A673 (cell line): ENCODE results near the gene CDKAL1. TPM values are rescaled to one million over a fixed set of nuclear protein-coding genes. Genes with fewer than 3 reads are reported as not detected.

Experiments used
- BruUV-seq: library from RNA; stranded (reverse); fragments of 400-500 nt; replicated peaks from 2 replicates; lab custom pipeline; 2021; lab: Mats Ljungman, UMichigan
- CTCF ChIA-PET: fragments of 300-600 bp; sonication (Branson Sonifier 250); formaldehyde crosslinking; loops from one replicate; lab custom pipeline; 2022; ENCODE audit warnings: antibody characterized with exemption; lab: Charles Lee
- POLR2A ChIA-PET: fragments of 300-600 bp; sonication (Branson Sonifier 250); formaldehyde crosslinking; loops from one replicate; lab custom pipeline; 2022; ENCODE audit warnings: antibody characterized with exemption; ENCODE audit not compliant: low non-redundant PET; lab: Charles Lee
- DNase-seq: peaks from one replicate; pipeline ENCODE4 v3.0.0-alpha.2; 2015; ENCODE audit warnings: low spot score
- H3K27ac ChIP-seq: fragments of 200-600 bp; sonication (generic); 2 replicates; pipeline ENCODE4 v1.5.1; 2016; ENCODE audit warnings: mixed run types, low read depth, mild to moderate bottlenecking, mixed read lengths, antibody characterized with exemption, low read length; ENCODE audit not compliant: poor library complexity, severe bottlenecking
- H3K27me3 ChIP-seq: fragments of 200-600 bp; sonication (generic); replicated peaks from 2 replicates; pipeline ENCODE4 v1.6.1; 2017; ENCODE audit warnings: mixed run types, low read depth, mild to moderate bottlenecking, mixed read lengths, antibody characterized with exemption, low read length; ENCODE audit not compliant: insufficient read depth, poor library complexity
- H3K36me3 ChIP-seq: fragments of 200-600 bp; sonication (generic); 2 replicates; pipeline ENCODE4 v1.6.1; 2016; ENCODE audit warnings: mixed run types, mild to moderate bottlenecking, mixed read lengths, antibody characterized with exemption, low read length; ENCODE audit not compliant: insufficient read depth, poor library complexity, severe bottlenecking
- H3K4me1 ChIP-seq: fragments of 200-600 bp; sonication (generic); 2 replicates; pipeline ENCODE4 v1.6.1; 2017; ENCODE audit warnings: mixed run types, mild to moderate bottlenecking, mixed read lengths, antibody characterized with exemption, low read length; ENCODE audit not compliant: insufficient read depth, poor library complexity, severe bottlenecking
- H3K4me3 ChIP-seq: fragments of 200-600 bp; sonication (generic); 2 replicates; pipeline ENCODE4 v1.5.1; 2016; ENCODE audit warnings: low read depth, mixed run types, mild to moderate bottlenecking, mixed read lengths, low read length; ENCODE audit not compliant: poor library complexity, severe bottlenecking
- H3K9me3 ChIP-seq: fragments of 200-600 bp; sonication (generic); 2 replicates; pipeline ENCODE4 v1.6.1; 2016; ENCODE audit warnings: mixed run types, low read depth, mild to moderate bottlenecking, mixed read lengths, antibody characterized with exemption, low read length; ENCODE audit not compliant: poor library complexity, severe bottlenecking
- EZH2 ChIP-seq: fragments of 200-600 bp; sonication (generic); IDR thresholded peaks from 2 replicates; pipeline ENCODE4 v1.6.1; 2017; ENCODE audit warnings: borderline replicate concordance, low read depth, mild to moderate bottlenecking, mixed read lengths, antibody characterized with exemption, low read length; ENCODE audit not compliant: poor library complexity, severe bottlenecking
- intact Hi-C: fragments of 100-400 bp; cut with micrococcal nuclease; formaldehyde crosslinking; loops from one replicate; pipeline ENCODE4 v1.10.0; 2022; ENCODE audit not compliant: unreplicated experiment
- total RNA-seq: library from RNA; stranded (reverse); gene quantifications from 2 replicates; pipeline ENCODE4 v1.2.3, GENCODE V29; 2021
- TF ChIP-seq, protein P1 (sequence below): fragments of 300-800, 200-600 bp; sonication (generic); conservative IDR thresholded peaks from 2 replicates; pipeline ENCODE4 v1.5.1; 2017; ENCODE audit warnings: low read depth, mild to moderate bottlenecking, antibody characterized with exemption, low read length, moderate library complexity, mixed read lengths

CDKAL1 gene
- total RNA-seq, 1 experiment from 2014 or later: 35.5 TPM

DNA sequence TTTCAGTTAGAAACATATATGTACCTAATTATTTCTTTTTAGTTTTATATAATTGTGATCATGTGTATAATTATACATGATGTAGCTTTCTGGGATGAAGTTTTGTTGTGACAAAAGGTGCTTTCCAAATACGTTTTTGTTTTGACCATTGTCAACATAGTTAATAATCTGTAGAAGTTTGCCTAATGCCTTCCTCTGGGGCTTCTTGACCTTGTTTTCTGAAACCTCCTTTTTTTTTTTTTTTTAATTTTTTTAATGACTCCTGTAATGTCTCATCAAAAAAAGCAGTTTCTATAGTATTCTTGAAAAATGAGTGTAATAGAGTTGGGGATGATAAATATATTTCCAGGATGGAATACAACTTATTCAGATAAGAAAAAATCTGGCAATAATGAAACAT is 624.6 kb downstream of the CDKAL1 start:
- intact Hi-C loops: no loop called here
- Histone ChIP-seq H3K9me3 (no peaks in the 10 kb centered on the region), H3K4me1 (peaks cover 7% of the 10 kb centered on the region), H3K36me3 (no peaks in the 10 kb centered on the region), H3K4me3 (no peak overlapping the region), H3K27ac (no peak overlapping the region), H3K27me3 (no peaks in the 10 kb centered on the region)
- ChIA-PET POLR2A (no interaction called here), CTCF (no interaction called here)
- BruUV-seq: no TSS peak
- TF ChIP-seq, protein P1, sequence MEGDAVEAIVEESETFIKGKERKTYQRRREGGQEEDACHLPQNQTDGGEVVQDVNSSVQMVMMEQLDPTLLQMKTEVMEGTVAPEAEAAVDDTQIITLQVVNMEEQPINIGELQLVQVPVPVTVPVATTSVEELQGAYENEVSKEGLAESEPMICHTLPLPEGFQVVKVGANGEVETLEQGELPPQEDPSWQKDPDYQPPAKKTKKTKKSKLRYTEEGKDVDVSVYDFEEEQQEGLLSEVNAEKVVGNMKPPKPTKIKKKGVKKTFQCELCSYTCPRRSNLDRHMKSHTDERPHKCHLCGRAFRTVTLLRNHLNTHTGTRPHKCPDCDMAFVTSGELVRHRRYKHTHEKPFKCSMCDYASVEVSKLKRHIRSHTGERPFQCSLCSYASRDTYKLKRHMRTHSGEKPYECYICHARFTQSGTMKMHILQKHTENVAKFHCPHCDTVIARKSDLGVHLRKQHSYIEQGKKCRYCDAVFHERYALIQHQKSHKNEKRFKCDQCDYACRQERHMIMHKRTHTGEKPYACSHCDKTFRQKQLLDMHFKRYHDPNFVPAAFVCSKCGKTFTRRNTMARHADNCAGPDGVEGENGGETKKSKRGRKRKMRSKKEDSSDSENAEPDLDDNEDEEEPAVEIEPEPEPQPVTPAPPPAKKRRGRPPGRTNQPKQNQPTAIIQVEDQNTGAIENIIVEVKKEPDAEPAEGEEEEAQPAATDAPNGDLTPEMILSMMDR: no peak
- no peak for TF ChIP-seq EZH2
- DNase-seq: no peak

DNA sequence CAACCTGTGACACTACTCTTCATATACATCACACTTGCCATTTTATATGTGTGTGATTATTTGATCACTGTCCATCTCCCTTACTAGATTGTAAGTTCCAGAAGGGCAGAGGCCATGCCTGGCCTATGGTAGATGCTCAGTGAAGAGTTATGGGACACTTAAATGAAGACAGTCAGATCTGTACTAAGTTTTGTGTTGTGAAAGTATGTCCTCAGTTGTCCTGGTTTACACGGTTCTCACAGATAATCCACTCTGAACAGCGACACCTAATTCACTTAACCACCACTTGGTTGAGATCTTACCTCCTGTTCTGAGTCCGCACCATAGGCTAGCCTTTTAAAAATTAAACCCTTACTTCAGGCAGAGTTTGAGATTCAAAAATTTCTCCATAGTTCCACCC is 625.2 kb downstream of the CDKAL1 start:
- intact Hi-C loops: no loop called here

DNA sequence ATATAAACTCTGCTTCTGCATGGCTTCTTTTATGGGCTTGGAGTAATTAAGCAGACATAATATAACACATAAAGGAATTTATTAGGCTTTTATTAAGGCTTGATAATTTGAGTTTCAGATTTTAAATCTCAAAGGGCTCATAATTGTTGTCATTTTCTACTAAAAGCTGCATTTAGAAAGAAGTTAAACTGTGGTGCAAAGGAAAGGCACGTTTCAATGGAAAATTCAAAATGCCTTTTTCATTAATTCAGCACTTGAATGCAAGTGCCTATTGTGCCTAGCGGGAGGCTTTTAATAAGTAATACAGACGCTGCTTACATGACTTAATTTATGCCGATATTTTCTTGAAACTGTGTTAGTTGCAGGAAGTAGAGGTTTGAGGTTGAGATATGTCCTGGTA is 627.5 kb downstream of the CDKAL1 start:
- Histone ChIP-seq H3K9me3 (no peaks in the 10 kb centered on the region), H3K27me3 (no peaks in the 10 kb centered on the region), H3K36me3 (no peaks in the 10 kb centered on the region), H3K4me1 (peaks cover 7% of the 10 kb centered on the region), H3K27ac (no peak overlapping the region), H3K4me3 (no peak overlapping the region)
- ChIA-PET POLR2A (no interaction called here), CTCF (no interaction called here)
- peak; percentile 36 for DNase-seq
- BruUV-seq: no TSS peak
- intact Hi-C loops: no loop called here
- no peak for TF ChIP-seq EZH2
- TF ChIP-seq, protein P1: no peak

More for the DNA sequence above, 625.2 kb downstream of the CDKAL1 start:
- POLR2A ChIA-PET: no interaction called here
- H3K27ac ChIP-seq: no peak overlapping the region
- no peak for DNase-seq
- no peak overlapping the region for H3K4me3 ChIP-seq
- H3K36me3 ChIP-seq: no peaks in the 10 kb centered on the region
- peaks cover 7% of the 10 kb centered on the region for H3K4me1 ChIP-seq
- no peak for TF ChIP-seq EZH2
- TF ChIP-seq, protein P1: no peak
- CTCF ChIA-PET: no interaction called here
- H3K9me3 ChIP-seq: no peaks in the 10 kb centered on the region
- no TSS peak for BruUV-seq
- H3K27me3 ChIP-seq: no peaks in the 10 kb centered on the region
